IPS-18a (cell line): ENCODE measurements around the gene ADGRF4.

Source experiments
- H3K27ac ChIP-seq: one replicate; pipeline ENCODE4 v1.5.1; 2013; ENCODE audit warnings: low read length
- H3K27me3 ChIP-seq: one replicate; pipeline ENCODE4 v1.6.1; 2013; ENCODE audit warnings: mild to moderate bottlenecking, low read length; ENCODE audit not compliant: control insufficient read depth, insufficient read depth
- H3K36me3 ChIP-seq: one replicate; pipeline ENCODE4 v1.6.1; 2013; ENCODE audit warnings: low read depth, low read length; ENCODE audit not compliant: control insufficient read depth
- H3K4me1 ChIP-seq: one replicate; pipeline ENCODE4 v1.6.1; 2013; ENCODE audit warnings: low read depth, low read length; ENCODE audit not compliant: control insufficient read depth
- H3K4me3 ChIP-seq: one replicate; pipeline ENCODE4 v1.5.1; 2013; ENCODE audit warnings: low read length
- H3K9ac ChIP-seq: one replicate; pipeline ENCODE4 v1.6.1; 2013; ENCODE audit warnings: mild to moderate bottlenecking, low read length, moderate library complexity
- H3K9me3 ChIP-seq: one replicate; pipeline ENCODE4 v1.6.1; 2013; ENCODE audit warnings: low read depth, low read length; ENCODE audit not compliant: control insufficient read depth

ADGRF4 gene

DNA sequence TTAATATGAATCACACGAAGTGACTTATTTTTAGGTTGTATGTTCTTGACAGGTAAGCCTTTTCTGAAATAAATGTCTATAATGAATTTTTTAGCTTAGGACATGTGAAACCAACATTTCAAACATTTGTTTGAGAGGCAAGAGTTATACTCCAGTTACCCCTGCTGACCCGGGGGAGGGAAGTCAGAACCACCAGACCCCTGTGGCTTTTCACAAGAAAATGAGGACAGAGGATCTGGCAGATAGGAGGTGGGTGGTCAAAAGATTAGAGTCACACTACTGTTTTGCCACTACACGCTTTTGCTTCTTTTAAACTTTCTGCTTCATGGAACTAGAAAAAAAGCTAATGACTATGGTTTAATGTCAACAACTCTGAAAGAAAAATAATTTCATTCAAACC, 27.5 kb upstream of the ADGRF4 start:
- Histone ChIP-seq H3K27ac (no peak overlapping the region), H3K4me1 (peaks cover 23% of the 10 kb centered on the region), H3K9me3 (no peaks in the 10 kb centered on the region), H3K36me3 (no peaks in the 10 kb centered on the region), H3K9ac (no peak overlapping the region), H3K4me3 (no peak overlapping the region), H3K27me3 (no peaks in the 10 kb centered on the region)

DNA sequence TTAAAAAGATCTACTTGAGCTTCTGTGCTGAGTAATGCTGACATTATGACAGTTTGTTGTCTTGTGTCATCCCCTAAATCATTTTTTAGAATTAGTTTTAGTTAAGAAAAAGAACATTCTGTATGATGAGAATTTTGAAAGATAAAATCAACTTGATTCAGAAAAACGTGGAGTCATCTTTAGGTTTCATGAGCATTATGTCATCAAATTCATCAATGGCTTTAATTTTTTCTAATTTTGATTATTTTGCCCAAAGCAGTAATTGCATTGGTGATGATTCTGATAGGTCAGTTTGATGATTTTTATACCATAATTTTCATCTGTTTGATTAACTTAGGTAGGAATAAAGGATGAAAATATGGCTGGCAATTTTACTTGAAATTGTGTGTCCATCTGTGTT, 26.6 kb upstream of the ADGRF4 start:
- Histone ChIP-seq H3K9ac (no peak overlapping the region), H3K4me1 (peaks cover 23% of the 10 kb centered on the region), H3K4me3 (no peak overlapping the region), H3K27ac (no peak overlapping the region), H3K9me3 (no peaks in the 10 kb centered on the region), H3K27me3 (no peaks in the 10 kb centered on the region), H3K36me3 (no peaks in the 10 kb centered on the region)

DNA sequence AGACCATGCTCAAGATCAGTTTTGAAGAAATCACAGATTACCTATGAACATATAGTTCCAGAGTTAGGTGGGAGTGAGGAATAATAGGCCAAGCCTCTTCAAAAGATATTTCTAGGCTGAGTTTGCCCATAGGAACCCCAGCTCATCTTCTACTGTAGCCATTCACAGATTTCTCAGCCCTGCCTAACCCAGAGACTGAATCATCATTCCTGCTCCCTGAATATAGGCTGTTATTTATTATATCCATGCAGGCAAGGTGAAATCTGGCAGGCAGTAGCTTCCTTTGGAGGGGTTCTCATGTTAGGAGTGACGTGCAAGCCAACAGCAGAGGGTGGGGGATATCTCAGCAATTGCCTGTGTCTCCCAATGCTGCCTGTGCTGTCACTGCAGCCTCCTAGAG, 25.6 kb upstream of the ADGRF4 start:
- Histone ChIP-seq H3K36me3 (no peaks in the 10 kb centered on the region), H3K27ac (no peak overlapping the region), H3K4me1 (peaks cover 23% of the 10 kb centered on the region), H3K9me3 (no peaks in the 10 kb centered on the region), H3K27me3 (no peaks in the 10 kb centered on the region), H3K9ac (no peak overlapping the region), H3K4me3 (no peak overlapping the region)

DNA sequence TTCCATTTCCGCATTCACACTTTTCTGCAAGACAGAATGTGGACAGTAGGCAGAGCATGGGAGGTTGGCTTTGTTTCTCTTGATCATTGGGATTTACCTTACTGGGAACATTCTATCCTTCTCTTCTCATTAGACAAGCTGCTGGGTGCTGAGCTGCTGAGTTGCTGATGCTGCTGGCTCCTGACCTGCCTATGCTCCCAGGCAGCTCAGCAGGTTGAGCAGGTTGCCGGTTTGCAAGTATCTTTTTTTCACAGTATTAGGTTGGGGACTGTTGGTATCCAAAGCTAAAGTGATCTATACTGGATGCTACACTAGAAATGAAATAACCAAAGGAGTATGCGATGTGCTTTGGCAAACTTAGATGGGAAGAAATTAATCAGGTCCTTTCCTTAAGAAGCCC, 23.7 kb upstream of the ADGRF4 start:
- peaks cover 17% of the 10 kb centered on the region for H3K4me1 ChIP-seq
- no peaks in the 10 kb centered on the region for H3K36me3 ChIP-seq
- H3K4me3 ChIP-seq: no peak overlapping the region
- H3K27me3 ChIP-seq: no peaks in the 10 kb centered on the region
- H3K9ac ChIP-seq: no peak overlapping the region
- H3K9me3 ChIP-seq: no peaks in the 10 kb centered on the region
- H3K27ac ChIP-seq: no peak overlapping the region

DNA sequence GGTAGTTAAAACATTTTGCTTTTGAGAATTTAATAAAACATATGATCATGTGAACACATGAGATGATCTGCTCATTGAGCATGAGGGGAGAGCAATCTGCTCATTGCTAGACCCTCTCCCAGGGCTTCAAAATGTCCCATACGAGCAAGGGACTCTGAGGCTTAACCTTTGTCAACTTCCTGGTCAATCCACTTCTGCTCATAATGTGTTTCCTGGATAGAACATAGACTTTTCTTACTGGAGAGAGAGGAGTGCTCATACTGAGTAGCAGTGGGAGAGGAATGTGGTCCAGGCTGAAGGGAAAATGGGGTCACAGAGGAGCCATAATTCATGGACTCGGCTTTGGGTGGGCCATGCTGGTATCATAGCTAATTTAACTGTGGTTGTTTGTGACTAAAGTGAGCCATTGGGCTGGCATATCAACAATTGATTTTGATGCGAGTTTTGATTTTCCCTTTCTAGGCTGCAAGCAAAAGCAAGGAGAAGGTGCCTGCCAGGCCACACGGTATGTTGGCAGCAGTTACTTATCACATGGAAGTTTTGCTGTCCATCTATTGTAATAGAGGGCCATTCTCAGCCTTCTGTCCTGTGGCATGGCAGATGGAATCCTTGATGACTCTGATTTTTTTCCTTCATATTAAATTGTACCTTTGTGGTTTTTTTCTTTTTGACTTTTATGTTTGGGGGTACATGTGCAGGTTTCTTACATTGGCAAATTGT, 20.8 kb upstream of the ADGRF4 start:
- Histone ChIP-seq H3K9me3 (no peaks in the 10 kb centered on the region), H3K27ac (no peak overlapping the region), H3K4me3 (no peak overlapping the region), H3K27me3 (no peaks in the 10 kb centered on the region), H3K4me1 (no peaks in the 10 kb centered on the region), H3K9ac (no peak overlapping the region), H3K36me3 (no peaks in the 10 kb centered on the region)

DNA sequence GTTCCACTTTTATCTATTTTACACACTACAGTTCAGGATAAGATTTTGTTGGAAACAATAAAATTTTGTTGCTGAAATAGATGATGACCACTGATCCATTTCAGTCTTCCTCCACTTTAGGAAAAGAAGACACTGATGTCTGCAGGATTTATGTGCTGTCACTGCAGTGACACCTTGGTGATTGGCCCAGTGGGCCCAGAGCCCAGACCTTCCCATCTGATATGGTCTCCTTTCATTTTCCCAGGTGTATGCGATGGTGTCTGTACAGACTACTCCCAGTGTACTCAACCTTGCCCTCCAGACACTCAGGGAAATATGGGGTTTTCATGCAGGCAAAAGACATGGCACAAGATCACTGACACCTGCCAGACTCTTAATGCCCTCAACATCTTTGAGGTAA, 19.6 kb upstream of the ADGRF4 start:
- Histone ChIP-seq H3K9me3 (no peaks in the 10 kb centered on the region), H3K4me1 (no peaks in the 10 kb centered on the region), H3K27me3 (no peaks in the 10 kb centered on the region), H3K27ac (no peak overlapping the region), H3K9ac (no peak overlapping the region), H3K4me3 (no peak overlapping the region), H3K36me3 (no peaks in the 10 kb centered on the region)

DNA sequence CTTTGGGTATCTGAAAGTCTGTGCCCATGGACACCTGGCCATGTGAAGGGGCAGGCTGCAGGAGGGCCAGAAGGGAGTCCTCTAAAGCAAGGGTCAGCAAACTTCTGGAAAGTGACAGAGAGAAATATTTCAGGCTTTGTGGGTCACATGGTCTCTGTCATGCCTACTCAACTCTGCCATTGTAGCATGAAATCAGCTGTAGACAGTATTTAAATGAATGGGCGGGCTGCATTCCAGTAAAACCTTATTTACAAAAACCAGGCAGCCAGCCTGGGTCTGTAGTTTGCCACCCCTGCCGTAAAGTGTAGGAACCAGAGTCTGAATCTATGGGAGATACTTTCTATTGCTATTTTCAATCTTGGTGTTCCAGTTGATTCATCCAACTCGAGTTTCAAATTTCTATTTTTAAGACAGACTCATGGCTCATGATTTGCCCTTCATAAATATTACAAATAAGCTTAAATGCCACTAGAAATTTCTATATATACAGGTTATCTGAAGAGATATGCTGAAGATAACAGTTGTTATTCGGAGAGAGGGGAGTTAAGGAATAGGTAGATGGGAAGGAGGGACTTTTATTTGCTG, 19.0 kb upstream of the ADGRF4 start:
- no peaks in the 10 kb centered on the region for H3K4me1 ChIP-seq
- H3K36me3 ChIP-seq: no peaks in the 10 kb centered on the region
- no peak overlapping the region for H3K4me3 ChIP-seq
- H3K27ac ChIP-seq: no peak overlapping the region
- no peak overlapping the region for H3K9ac ChIP-seq
- H3K9me3 ChIP-seq: no peaks in the 10 kb centered on the region
- H3K27me3 ChIP-seq: no peaks in the 10 kb centered on the region

DNA sequence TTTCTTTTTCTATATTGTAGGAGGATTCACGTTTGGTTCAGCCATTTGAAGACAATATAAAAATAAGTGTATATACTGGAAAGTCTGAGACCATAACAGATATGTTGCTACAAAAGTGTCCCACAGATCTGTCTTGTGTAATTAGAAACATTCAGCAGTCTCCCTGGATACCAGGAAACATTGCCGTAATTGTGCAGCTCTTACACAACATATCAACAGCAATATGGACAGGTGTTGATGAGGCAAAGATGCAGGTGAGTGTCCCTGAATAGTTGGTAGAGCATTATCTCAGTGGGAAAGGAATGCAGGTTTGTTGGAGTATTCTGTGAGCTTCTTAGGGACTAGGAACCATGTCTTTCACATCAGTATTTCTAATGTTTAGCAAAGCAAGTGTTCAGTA, 18.3 kb upstream of the ADGRF4 start:
- Histone ChIP-seq H3K27ac (no peak overlapping the region), H3K4me1 (no peaks in the 10 kb centered on the region), H3K36me3 (no peaks in the 10 kb centered on the region), H3K27me3 (no peaks in the 10 kb centered on the region), H3K9me3 (no peaks in the 10 kb centered on the region), H3K4me3 (no peak overlapping the region), H3K9ac (no peak overlapping the region)

DNA sequence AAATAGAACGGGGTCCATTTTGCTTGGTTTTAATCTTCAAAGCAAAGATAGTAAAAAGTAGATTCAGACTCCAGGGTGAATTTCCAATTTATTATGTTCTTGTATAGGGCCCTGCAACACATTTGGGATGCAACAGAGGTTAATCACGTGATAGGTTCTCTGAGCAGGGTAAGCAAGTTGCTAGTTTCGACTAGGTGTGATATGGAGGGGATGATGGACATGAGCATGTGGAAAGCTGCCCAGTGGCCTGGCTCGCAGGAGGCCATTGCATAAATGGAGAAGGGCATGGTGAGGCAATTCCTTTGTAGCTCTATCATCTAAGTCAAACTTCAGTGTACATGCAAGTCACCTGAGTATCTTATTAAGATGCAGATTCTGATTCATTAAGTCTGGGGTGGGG, 17.7 kb upstream of the ADGRF4 start:
- no peaks in the 10 kb centered on the region for H3K4me1 ChIP-seq

DNA sequence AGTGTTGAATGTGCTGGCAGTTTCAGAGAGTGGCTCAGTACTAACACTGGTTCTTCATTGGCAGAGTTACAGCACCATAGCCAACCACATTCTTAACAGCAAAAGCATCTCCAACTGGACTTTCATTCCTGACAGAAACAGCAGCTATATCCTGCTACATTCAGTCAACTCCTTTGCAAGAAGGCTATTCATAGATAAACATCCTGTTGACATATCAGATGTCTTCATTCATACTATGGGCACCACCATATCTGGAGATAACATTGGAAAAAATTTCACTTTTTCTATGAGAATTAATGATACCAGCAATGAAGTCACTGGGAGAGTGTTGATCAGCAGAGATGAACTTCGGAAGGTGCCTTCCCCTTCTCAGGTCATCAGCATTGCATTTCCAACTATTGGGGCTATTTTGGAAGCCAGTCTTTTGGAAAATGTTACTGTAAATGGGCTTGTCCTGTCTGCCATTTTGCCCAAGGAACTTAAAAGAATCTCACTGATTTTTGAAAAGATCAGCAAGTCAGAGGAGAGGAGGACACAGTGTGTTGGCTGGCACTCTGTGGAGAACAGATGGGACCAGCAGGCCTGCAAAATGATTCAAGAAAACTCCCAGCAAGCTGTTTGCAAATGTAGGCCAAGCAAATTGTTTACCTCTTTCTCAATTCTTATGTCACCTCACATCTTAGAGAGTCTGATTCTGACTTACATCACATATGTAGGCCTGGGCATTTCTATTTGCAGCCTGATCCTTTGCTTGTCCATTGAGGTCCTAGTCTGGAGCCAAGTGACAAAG, 17.0 kb upstream of the ADGRF4 start:
- H3K4me1 ChIP-seq: no peaks in the 10 kb centered on the region
- H3K9ac ChIP-seq: no peak overlapping the region
- H3K27ac ChIP-seq: no peak overlapping the region
- no peaks in the 10 kb centered on the region for H3K9me3 ChIP-seq
- H3K4me3 ChIP-seq: no peak overlapping the region
- no peaks in the 10 kb centered on the region for H3K36me3 ChIP-seq
- no peaks in the 10 kb centered on the region for H3K27me3 ChIP-seq

More for the DNA sequence above, 17.7 kb upstream of the ADGRF4 start:
- Histone ChIP-seq H3K27ac (no peak overlapping the region), H3K9ac (no peak overlapping the region), H3K36me3 (no peaks in the 10 kb centered on the region), H3K9me3 (no peaks in the 10 kb centered on the region), H3K27me3 (no peaks in the 10 kb centered on the region), H3K4me3 (no peak overlapping the region)

DNA sequence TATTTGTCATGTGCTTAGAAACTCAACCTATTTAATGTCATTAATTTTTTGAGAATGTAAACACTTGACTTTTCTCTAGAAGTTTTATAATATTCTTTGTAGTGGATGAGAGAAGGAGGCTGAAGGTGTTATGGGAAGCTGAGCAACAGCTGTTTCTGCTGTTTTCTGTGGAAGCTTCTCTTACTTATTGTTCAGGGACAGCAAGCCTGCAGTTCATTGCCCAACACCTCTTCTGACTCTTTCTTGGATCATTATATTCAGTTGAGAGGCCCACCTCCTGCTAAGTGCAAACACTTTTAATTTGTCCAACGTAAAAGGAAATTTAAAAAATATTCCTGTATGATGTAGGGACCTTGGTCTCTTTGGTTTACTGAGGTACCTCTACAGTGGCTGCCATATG, 12.0 kb upstream of the ADGRF4 start:
- H3K27ac ChIP-seq: no peak overlapping the region
- no peaks in the 10 kb centered on the region for H3K36me3 ChIP-seq
- no peaks in the 10 kb centered on the region for H3K4me1 ChIP-seq
- H3K27me3 ChIP-seq: no peaks in the 10 kb centered on the region
- H3K4me3 ChIP-seq: no peak overlapping the region
- no peak overlapping the region for H3K9ac ChIP-seq
- H3K9me3 ChIP-seq: no peaks in the 10 kb centered on the region
